Cardiac muscle cell (in vitro differentiated cells and primary cell): Measurements from ENCODE around the gene INS. TPM values are rescaled to one million over a fixed set of nuclear protein-coding genes. Genes with fewer than 3 reads are reported as not detected.

ENCODE experiments used
- DNase-seq, 2 donors: peaks; one replicate each; pipeline versions ENCODE4 v3.0.0 to v3.0.0-alpha.2; 2010 to 2017; ENCODE audit warnings: low read depth in 1 of 2, low spot score in 1 of 2
- H3K27ac ChIP-seq: fragments of 200-600 bp; sonication (generic); 2 replicates; pipeline ENCODE4 v1.5.1; 2016
- H3K27me3 ChIP-seq: fragments of 200-600 bp; sonication (generic); 2 replicates; pipeline ENCODE4 v1.6.0; 2016; ENCODE audit warnings: control low read depth
- H3K36me3 ChIP-seq: fragments of 200-600 bp; sonication (generic); 2 replicates; pipeline ENCODE4 v1.5.1; 2016; ENCODE audit warnings: control low read depth
- H3K4me1 ChIP-seq: fragments of 200-600 bp; sonication (generic); 2 replicates; pipeline ENCODE4 v1.8.1; 2017; ENCODE audit warnings: low read depth, mild to moderate bottlenecking, mixed run types
- H3K4me3 ChIP-seq: fragments of 200-600 bp; sonication (generic); 2 replicates; pipeline ENCODE4 v1.5.1; 2016; ENCODE audit warnings: mild to moderate bottlenecking
- H3K9me3 ChIP-seq: fragments of 200-600 bp; sonication (generic); 2 replicates; pipeline ENCODE4 v1.5.1; 2017; ENCODE audit warnings: low read depth, mild to moderate bottlenecking, control low read depth
- polyA plus RNA-seq: library from polyadenylated mRNA; unstranded; fragments of >200 nt; fragmentation: Nextera tagmentation; extraction: Ambion mirVana; gene quantifications from 2 replicates; pipeline ENCODE4 v1.2.1, GENCODE V29; 2016
- total RNA-seq: library from RNA; depleted of rRNA; stranded (reverse); fragments of >200 nt; gene quantifications from 2 replicates; pipeline ENCODE4 v1.2.3, GENCODE V29; 2016
- TF ChIP-seq, protein P1 (sequence below): IDR thresholded peaks from 2 replicates; pipeline ENCODE4 v1.5.1; 2012; ENCODE audit warnings: low read depth, mild to moderate bottlenecking, low read length

INS gene
- total and polyA plus RNA-seq, 2 experiments from 2014 or later = not detected

- Histone ChIP-seq H3K36me3 (no peaks in the 10 kb centered on the region), H3K27ac (no peak overlapping the region), H3K9me3 (no peaks in the 10 kb centered on the region), H3K4me1 (peaks cover 9% of the 10 kb centered on the region), H3K4me3 (no peak overlapping the region), H3K27me3 (no peaks in the 10 kb centered on the region)
- TF ChIP-seq, protein P1, sequence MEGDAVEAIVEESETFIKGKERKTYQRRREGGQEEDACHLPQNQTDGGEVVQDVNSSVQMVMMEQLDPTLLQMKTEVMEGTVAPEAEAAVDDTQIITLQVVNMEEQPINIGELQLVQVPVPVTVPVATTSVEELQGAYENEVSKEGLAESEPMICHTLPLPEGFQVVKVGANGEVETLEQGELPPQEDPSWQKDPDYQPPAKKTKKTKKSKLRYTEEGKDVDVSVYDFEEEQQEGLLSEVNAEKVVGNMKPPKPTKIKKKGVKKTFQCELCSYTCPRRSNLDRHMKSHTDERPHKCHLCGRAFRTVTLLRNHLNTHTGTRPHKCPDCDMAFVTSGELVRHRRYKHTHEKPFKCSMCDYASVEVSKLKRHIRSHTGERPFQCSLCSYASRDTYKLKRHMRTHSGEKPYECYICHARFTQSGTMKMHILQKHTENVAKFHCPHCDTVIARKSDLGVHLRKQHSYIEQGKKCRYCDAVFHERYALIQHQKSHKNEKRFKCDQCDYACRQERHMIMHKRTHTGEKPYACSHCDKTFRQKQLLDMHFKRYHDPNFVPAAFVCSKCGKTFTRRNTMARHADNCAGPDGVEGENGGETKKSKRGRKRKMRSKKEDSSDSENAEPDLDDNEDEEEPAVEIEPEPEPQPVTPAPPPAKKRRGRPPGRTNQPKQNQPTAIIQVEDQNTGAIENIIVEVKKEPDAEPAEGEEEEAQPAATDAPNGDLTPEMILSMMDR = no peak
- no peak for DNase-seq
Measured at GRCh38 chr11:2159536-2160413, 1.2 kb downstream of the INS start.

GRCh38 chr11:2158966-2159365 is 2.0 kb downstream of the INS start:
- DNase-seq = no peak
- no peaks in the 10 kb centered on the region for H3K36me3 ChIP-seq
- TF ChIP-seq, protein P1 = no peak
- no peaks in the 10 kb centered on the region for H3K9me3 ChIP-seq
- peaks cover 9% of the 10 kb centered on the region for H3K4me1 ChIP-seq
- no peaks in the 10 kb centered on the region for H3K27me3 ChIP-seq
- H3K4me3 ChIP-seq = no peak overlapping the region
- no peak overlapping the region for H3K27ac ChIP-seq

GRCh38 chr11:2158296-2158737 is 2.7 kb downstream of the INS start:
- no peak for DNase-seq
- no peaks in the 10 kb centered on the region for H3K36me3 ChIP-seq
- H3K9me3 ChIP-seq = no peaks in the 10 kb centered on the region
- no peak overlapping the region for H3K4me3 ChIP-seq
- TF ChIP-seq, protein P1 = no peak
- no peaks in the 10 kb centered on the region for H3K27me3 ChIP-seq
- H3K4me1 ChIP-seq = peaks cover 9% of the 10 kb centered on the region
- H3K27ac ChIP-seq = no peak overlapping the region

GRCh38 chr11:2157294-2158040 is 3.5 kb downstream of the INS start:
- no peak overlapping the region for H3K4me3 ChIP-seq
- no peaks in the 10 kb centered on the region for H3K27me3 ChIP-seq
- peaks cover 9% of the 10 kb centered on the region for H3K4me1 ChIP-seq
- TF ChIP-seq, protein P1 = no peak
- H3K27ac ChIP-seq = no peak overlapping the region
- no peaks in the 10 kb centered on the region for H3K36me3 ChIP-seq
- no peak for DNase-seq
- no peaks in the 10 kb centered on the region for H3K9me3 ChIP-seq

DNA sequence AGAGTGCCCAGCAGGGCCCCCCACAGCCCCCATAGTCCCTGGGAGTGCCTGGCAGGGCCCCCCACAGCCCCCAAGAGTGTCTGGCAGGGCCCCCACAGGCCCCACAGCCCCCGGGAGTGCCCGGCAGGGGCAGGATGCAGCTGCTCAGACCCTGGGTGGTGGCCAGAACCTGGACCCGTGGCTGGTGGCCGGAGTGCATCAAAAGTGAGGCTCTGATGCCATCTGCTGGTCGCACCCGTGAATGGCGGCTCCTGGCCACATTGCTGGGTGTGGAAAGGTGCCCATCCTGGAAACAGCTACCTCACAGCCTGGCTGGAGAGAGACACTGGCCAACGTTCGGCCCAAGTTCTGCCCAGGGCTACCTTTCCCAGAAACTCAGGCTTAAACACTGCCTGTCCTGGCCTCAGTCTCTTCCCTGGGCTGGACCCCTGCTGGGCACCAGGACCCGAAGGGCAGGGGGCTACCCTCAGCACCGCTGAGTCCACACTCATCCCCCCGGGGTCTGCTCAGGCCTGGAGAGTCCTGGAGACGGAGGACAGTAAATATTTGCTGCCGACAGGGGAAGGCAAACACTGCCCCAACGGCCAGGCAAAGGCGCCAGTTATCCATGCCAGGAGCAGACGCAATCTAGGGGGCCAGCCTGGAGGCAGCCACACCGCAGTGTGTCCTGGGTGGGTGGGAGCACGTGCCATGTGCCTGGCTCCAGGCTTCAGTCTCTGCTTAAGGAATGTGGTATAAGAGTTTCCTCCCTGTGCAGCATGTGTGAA is 4.4 kb downstream of the INS start:
- H3K27me3 ChIP-seq = no peaks in the 10 kb centered on the region
- TF ChIP-seq, protein P1 = peak; percentile 83
- no peak overlapping the region for H3K4me3 ChIP-seq
- H3K36me3 ChIP-seq = no peaks in the 10 kb centered on the region
- no peaks in the 10 kb centered on the region for H3K9me3 ChIP-seq
- no peak overlapping the region for H3K27ac ChIP-seq
- peaks cover 9% of the 10 kb centered on the region for H3K4me1 ChIP-seq
- peak; percentile 68 to 81 for DNase-seq
